ENCODE measurements around the gene GSTM4. TPM values are rescaled to one million over a fixed set of nuclear protein-coding genes. Genes with fewer than 3 reads are reported as not detected.
"Not testable (repeated sequence)": the region's sequence is repeated elsewhere in the genome, so short reads cannot be mapped to it uniquely, and the experiment has no call there.

The GSTM4 gene
- total and polyA plus RNA-seq, 2 donors (not counting 1 experiment from before 2014, with no cell fraction given): 17.7 to 30.8 TPM

- Histone ChIP-seq H3K27me3 (ENCODE audit: control insufficient read depth, insufficient read depth, low read length) (no peaks in the 10 kb centered on the region), H3K9ac (ENCODE audit: insufficient read depth, low read length) (no peak overlapping the region), H3K79me2 (ENCODE audit: control insufficient read depth, insufficient read depth, low read length) (no peaks in the 10 kb centered on the region), H3K4me1 (ENCODE audit: control insufficient read depth, extremely low read depth, insufficient read depth, low read length) (peaks cover 6% of the 10 kb centered on the region), H3K9me3 (ENCODE audit: control insufficient read depth, insufficient read depth, low read depth, low read length) (no peaks in the 10 kb centered on the region), H3K27ac (ENCODE audit: insufficient read depth, low read length) (no peak overlapping the region), H3K36me3 (ENCODE audit: control insufficient read depth, insufficient read depth, low read length) (no peaks in the 10 kb centered on the region), H3K4me3 (replicated peaks in 1 of 4; ENCODE audit: control extremely low read depth in 1 of 4, insufficient read depth in 1 of 4, low read depth in 3 of 4, low read length in 4 of 4) (no peak overlapping the region), H3K4me2 (ENCODE audit: extremely low read depth, insufficient read depth, low read length) (no peak overlapping the region), H2AFZ (ENCODE audit: low read length) (no peak overlapping the region), H4K20me1 (ENCODE audit: control insufficient read depth, extremely low read depth, insufficient read depth, low read length) (no peaks in the 10 kb centered on the region)
- TF ChIP-seq, protein P1, sequence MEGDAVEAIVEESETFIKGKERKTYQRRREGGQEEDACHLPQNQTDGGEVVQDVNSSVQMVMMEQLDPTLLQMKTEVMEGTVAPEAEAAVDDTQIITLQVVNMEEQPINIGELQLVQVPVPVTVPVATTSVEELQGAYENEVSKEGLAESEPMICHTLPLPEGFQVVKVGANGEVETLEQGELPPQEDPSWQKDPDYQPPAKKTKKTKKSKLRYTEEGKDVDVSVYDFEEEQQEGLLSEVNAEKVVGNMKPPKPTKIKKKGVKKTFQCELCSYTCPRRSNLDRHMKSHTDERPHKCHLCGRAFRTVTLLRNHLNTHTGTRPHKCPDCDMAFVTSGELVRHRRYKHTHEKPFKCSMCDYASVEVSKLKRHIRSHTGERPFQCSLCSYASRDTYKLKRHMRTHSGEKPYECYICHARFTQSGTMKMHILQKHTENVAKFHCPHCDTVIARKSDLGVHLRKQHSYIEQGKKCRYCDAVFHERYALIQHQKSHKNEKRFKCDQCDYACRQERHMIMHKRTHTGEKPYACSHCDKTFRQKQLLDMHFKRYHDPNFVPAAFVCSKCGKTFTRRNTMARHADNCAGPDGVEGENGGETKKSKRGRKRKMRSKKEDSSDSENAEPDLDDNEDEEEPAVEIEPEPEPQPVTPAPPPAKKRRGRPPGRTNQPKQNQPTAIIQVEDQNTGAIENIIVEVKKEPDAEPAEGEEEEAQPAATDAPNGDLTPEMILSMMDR (conservative IDR thresholded peaks at IDR 0.05 in 1 of 2, IDR thresholded peaks at IDR 0.05 in 1 of 2; ENCODE audit: low read depth in 1 of 2, low read length in 2 of 2): no peak
- no peak for TF ChIP-seq EZH2 (IDR thresholded peaks at IDR 0.05; ENCODE audit: low read length, missing control alignments)
- DNase-seq (ENCODE audit: low read depth in 2 of 2): peak in 1 of 2 donors; percentile 34
Measured at GRCh38 chr1:109659997-109660690, 4.2 kb downstream of the GSTM4 start.

GRCh38 chr1:109660691-109661026 lies 4.8 kb downstream of the GSTM4 start:
- H3K36me3 ChIP-seq (ENCODE audit: control insufficient read depth, insufficient read depth, low read length); H3K9ac ChIP-seq (ENCODE audit: insufficient read depth, low read length): not testable (repeated sequence)

GRCh38 chr1:109661391-109661790 lies 5.5 kb downstream of the GSTM4 start:
- no peaks in the 10 kb centered on the region for H3K36me3 ChIP-seq (ENCODE audit: control insufficient read depth, insufficient read depth, low read length)
- no peak overlapping the region for H2AFZ ChIP-seq (ENCODE audit: low read length)
- TF ChIP-seq, protein P1 (conservative IDR thresholded peaks at IDR 0.05 in 1 of 2, IDR thresholded peaks at IDR 0.05 in 1 of 2; ENCODE audit: low read depth in 1 of 2, low read length in 2 of 2): no peak
- no peak for TF ChIP-seq EZH2 (IDR thresholded peaks at IDR 0.05; ENCODE audit: low read length, missing control alignments)
- H3K4me1 ChIP-seq (ENCODE audit: control insufficient read depth, extremely low read depth, insufficient read depth, low read length): peaks cover 3% of the 10 kb centered on the region
- no peaks in the 10 kb centered on the region for H3K9me3 ChIP-seq (ENCODE audit: control insufficient read depth, insufficient read depth, low read depth, low read length)
- H3K9ac ChIP-seq (ENCODE audit: insufficient read depth, low read length): no peak overlapping the region
- DNase-seq (ENCODE audit: low read depth in 2 of 2): no peak
- no peak overlapping the region for H3K4me3 ChIP-seq (replicated peaks in 1 of 4; ENCODE audit: control extremely low read depth in 1 of 4, insufficient read depth in 1 of 4, low read depth in 3 of 4, low read length in 4 of 4)
- no peaks in the 10 kb centered on the region for H3K79me2 ChIP-seq (ENCODE audit: control insufficient read depth, insufficient read depth, low read length)
- no peaks in the 10 kb centered on the region for H4K20me1 ChIP-seq (ENCODE audit: control insufficient read depth, extremely low read depth, insufficient read depth, low read length)
- H3K27ac ChIP-seq (ENCODE audit: insufficient read depth, low read length): no peak overlapping the region
- H3K27me3 ChIP-seq (ENCODE audit: control insufficient read depth, insufficient read depth, low read length): no peaks in the 10 kb centered on the region
- no peak overlapping the region for H3K4me2 ChIP-seq (ENCODE audit: extremely low read depth, insufficient read depth, low read length)

More at GRCh38 chr1:109660691-109661026, 4.8 kb downstream of the GSTM4 start:
- H3K79me2 ChIP-seq (ENCODE audit: control insufficient read depth, insufficient read depth, low read length); H3K27me3 ChIP-seq (ENCODE audit: control insufficient read depth, insufficient read depth, low read length); DNase-seq (ENCODE audit: low read depth in 2 of 2); H3K4me1 ChIP-seq (ENCODE audit: control insufficient read depth, extremely low read depth, insufficient read depth, low read length); H3K4me2 ChIP-seq (ENCODE audit: extremely low read depth, insufficient read depth, low read length); H3K9me3 ChIP-seq (ENCODE audit: control insufficient read depth, insufficient read depth, low read depth, low read length); H3K27ac ChIP-seq (ENCODE audit: insufficient read depth, low read length); H4K20me1 ChIP-seq (ENCODE audit: control insufficient read depth, extremely low read depth, insufficient read depth, low read length); H2AFZ ChIP-seq (ENCODE audit: low read length); H3K4me3 ChIP-seq (replicated peaks in 1 of 4; ENCODE audit: control extremely low read depth in 1 of 4, insufficient read depth in 1 of 4, low read depth in 3 of 4, low read length in 4 of 4): not testable (repeated sequence)
